NT2/D1 (cell line): ENCODE measurements around the gene GPRIN1.
A peak's percentile ranks its signal among the peaks of the same experiment; 100 is the strongest.

ENCODE experiments used
- DNase-seq: peaks from one replicate; pipeline ENCODE4 v3.0.0-alpha.2; 2011; ENCODE audit warnings: low read depth, low spot score
- H3K27me3 ChIP-seq: 2 replicates; pipeline ENCODE4 v1.6.0; 2011; ENCODE audit warnings: mild to moderate bottlenecking; ENCODE audit not compliant: insufficient read length, insufficient read depth
- H3K36me3 ChIP-seq: 2 replicates; pipeline ENCODE4 v1.6.1; 2011; ENCODE audit warnings: mild to moderate bottlenecking, low read length, mixed read lengths; ENCODE audit not compliant: insufficient read depth, insufficient read length
- H3K4me1 ChIP-seq: 2 replicates; pipeline ENCODE4 v1.5.1; 2011; ENCODE audit not compliant: insufficient read depth, insufficient read length
- H3K4me3 ChIP-seq: 2 replicates; pipeline ENCODE4 v1.5.1; 2011; ENCODE audit warnings: low read depth; ENCODE audit not compliant: insufficient read length
- H3K9ac ChIP-seq: 2 replicates; pipeline ENCODE4 v1.6.0; 2011; ENCODE audit warnings: low read depth; ENCODE audit not compliant: insufficient read length
- H3K9me3 ChIP-seq: 2 replicates; pipeline ENCODE4 v1.5.1; 2011; ENCODE audit warnings: mild to moderate bottlenecking, low read length; ENCODE audit not compliant: insufficient read depth
- SUZ12 ChIP-seq: IDR thresholded peaks from 2 replicates; pipeline ENCODE4 v1.6.1; 2011; ENCODE audit not compliant: insufficient read length, insufficient read depth; ENCODE audit errors: extremely low read depth
- YY1 ChIP-seq: IDR thresholded peaks from 2 replicates; pipeline ENCODE4 v1.6.1; 2011; ENCODE audit not compliant: insufficient read length, insufficient read depth
- ZNF274 ChIP-seq: IDR thresholded peaks from 2 replicates; pipeline ENCODE4 v1.6.1; 2011; ENCODE audit warnings: mild to moderate bottlenecking, low read depth, low read length

GPRIN1 gene

DNA sequence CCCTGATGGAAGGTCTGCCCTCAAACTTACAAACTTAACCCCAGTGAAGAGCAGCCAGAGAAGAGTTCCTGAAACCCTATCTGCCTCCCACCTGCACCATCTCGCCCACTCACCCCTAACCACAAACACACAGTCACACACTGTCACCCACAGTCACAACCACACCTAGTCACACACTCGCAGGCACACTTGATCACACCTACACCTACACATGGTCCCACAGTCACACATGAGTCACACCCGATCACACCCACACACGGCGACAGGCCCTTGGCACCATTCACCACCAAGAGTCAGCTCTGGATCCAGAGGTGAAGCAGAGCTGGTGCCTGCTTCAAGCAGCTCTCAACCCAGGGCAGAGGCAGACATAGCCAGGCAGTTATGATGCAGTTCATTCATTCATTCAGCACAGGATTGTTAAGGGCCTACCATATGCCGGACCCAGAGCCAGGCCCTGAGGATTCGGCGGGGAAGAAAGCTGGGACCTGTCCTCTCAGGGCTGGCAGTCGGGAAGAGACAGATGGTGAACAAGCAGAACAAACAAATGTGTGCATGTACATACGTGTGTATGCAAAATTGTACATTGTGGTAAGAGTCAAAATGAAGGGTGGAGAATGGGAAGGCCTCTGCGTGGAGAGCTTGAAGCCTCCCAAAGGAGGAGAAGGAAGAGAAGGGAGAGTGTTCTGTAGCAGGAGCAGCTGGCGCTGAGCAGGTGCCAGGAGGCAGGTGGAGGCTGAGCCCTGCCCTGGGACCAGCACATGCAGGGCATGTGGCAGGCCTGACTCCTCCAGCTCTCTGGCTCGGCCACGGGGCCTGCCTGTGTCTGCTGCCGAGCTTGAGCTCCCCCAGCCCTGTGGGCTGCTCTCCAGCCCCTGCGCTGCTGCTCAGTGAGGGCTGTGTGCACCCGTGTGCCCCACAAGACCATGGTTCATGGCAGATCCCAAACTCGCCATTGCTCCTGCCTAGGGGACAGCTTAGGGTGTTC is 43.7 kb upstream of the GPRIN1 start:
- DNase-seq, result no peak
- Histone ChIP-seq H3K27me3 (no peaks in the 10 kb centered on the region), H3K4me3 (no peak overlapping the region), H3K9me3 (no peaks in the 10 kb centered on the region), H3K36me3 (peaks cover 31% of the 10 kb centered on the region), H3K9ac (no peak overlapping the region), H3K4me1 (peaks cover 16% of the 10 kb centered on the region)
- no peak for TF ChIP-seq SUZ12
- no peak for TF ChIP-seq ZNF274

DNA sequence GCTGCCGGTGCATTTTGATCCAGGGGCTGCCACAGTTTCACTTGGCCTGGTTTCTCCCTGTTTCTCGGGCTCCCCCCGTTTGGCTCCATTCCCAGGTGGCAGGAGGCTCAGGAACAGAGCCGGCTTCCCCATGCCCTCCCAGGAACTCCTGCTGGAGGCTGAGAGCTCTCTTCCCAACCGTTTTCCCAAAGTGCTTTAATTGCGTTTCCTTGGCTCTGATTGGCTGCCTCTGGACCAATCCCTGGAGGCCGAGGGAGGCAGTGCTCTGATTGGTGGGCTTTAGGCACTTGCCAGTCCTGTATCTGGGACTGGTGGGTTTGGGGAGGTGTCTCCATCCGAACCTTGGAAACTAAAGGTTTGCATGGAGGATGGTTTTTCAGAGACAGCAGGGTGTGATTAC is 42.2 kb upstream of the GPRIN1 start:
- Histone ChIP-seq H3K27me3 (no peaks in the 10 kb centered on the region), H3K4me1 (peaks cover 18% of the 10 kb centered on the region), H3K9ac (no peak overlapping the region), H3K9me3 (no peaks in the 10 kb centered on the region), H3K4me3 (no peak overlapping the region), H3K36me3 (peaks cover 28% of the 10 kb centered on the region)
- TF ChIP-seq ZNF274 (no peak), YY1 (no peak), SUZ12 (no peak)
- no peak for DNase-seq

DNA sequence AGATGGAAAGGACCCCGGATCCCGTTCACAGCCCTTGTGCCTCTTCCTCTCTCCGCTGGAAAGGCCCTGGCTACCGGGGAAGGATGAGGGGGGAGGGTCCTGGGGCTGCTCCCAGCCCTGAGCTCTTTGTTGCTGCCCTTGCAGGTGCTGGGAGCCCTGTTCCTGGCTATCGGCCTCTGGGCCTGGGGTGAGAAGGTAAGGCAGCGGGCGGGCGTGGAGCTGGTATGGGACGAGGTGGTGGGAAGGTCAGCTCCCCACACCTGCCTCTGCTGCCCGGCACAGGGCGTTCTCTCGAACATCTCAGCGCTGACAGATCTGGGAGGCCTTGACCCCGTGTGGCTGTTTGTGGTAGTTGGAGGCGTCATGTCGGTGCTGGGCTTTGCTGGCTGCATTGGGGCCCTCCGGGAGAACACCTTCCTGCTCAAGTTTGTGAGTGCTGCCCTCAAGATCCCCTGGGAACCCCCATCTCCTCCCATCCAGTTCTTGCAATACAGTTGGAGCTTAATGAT is 41.6 kb upstream of the GPRIN1 start:
- no peaks in the 10 kb centered on the region for H3K27me3 ChIP-seq
- TF ChIP-seq ZNF274 (no peak), SUZ12 (no peak), YY1 (no peak)

DNA sequence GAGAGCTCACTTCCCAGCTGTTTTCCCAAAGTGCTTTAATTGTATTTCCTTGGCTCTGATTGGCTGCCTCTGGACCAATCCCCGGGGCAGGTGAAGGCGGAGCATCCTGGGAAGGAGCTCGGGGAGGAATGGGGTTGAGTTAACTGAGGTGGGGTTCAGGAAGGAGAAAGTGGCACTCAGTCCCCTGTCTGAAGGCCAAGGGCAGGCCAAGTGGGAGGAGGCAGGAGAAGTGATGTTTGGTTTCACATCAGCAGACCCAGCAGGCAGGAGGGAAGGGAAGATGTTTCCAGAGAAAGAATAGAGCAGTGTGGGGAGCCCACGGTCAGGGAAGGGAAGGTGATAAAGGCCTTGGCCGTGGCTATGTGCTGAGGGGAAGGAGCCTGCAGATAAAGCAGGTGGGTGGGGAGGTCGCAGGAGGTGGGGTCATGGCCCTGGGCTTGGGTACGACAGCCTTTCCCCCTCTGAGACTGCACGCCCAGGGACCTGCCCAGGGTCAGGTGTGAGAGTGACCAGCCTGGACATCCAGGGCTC is 40.5 kb upstream of the GPRIN1 start:
- Histone ChIP-seq H3K9ac (no peak overlapping the region), H3K27me3 (no peaks in the 10 kb centered on the region), H3K4me3 (no peak overlapping the region), H3K4me1 (peaks cover 25% of the 10 kb centered on the region), H3K36me3 (peaks cover 21% of the 10 kb centered on the region), H3K9me3 (no peaks in the 10 kb centered on the region)
- TF ChIP-seq ZNF274 (no peak), YY1 (no peak)
- DNase-seq, result no peak

More for the DNA sequence above, 41.6 kb upstream of the GPRIN1 start:
- DNase-seq, result no peak
- no peak overlapping the region for H3K9ac ChIP-seq
- H3K36me3 ChIP-seq, result peaks cover 22% of the 10 kb centered on the region
- H3K9me3 ChIP-seq, result no peaks in the 10 kb centered on the region
- H3K4me1 ChIP-seq, result peaks cover 22% of the 10 kb centered on the region
- no peak overlapping the region for H3K4me3 ChIP-seq

DNA sequence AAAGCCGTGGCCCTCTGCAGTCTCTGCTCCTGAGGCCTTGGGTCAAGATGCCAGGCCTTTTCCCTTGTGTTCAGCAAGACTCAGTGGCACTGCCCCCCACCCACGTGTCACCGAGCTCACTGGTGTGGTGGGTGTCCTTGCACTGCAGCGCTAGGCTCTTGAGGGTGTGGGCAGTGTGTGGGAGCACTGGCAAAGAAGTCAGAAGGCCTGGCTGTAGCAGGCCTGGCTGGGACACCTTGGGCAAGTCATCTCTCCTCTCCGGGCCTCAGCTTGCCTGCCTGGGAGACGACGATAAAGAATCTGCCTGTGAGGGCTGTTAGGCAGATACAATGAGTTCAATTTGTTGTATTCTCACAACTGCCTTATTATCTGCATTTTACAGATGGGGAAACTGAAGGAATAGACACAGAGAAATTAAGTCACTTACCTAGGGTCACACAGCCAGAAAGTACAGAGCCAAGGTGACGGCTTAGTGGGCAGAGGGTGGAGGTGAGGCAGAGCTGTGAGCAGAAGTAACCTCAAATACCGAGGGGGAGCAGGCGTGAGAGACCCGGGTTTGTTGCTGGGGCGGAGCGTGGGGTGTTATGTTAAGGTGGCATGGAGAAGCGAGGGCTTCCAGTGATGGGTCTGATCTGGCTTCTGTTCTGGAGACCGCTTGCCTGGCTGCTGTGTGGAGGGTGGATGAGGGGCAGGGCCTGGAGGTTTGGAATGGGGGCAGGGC is 38.7 kb upstream of the GPRIN1 start:
- peaks cover 14% of the 10 kb centered on the region for H3K36me3 ChIP-seq
- no peaks in the 10 kb centered on the region for H3K27me3 ChIP-seq
- H3K9me3 ChIP-seq, result no peaks in the 10 kb centered on the region
- H3K4me1 ChIP-seq, result peaks cover 32% of the 10 kb centered on the region
- TF ChIP-seq YY1, result no peak
- TF ChIP-seq ZNF274, result no peak
- TF ChIP-seq SUZ12, result no peak
- H3K9ac ChIP-seq, result peak overlapping the region; percentile 44
- no peak for DNase-seq
- peak overlapping the region; percentile 56 for H3K4me3 ChIP-seq

DNA sequence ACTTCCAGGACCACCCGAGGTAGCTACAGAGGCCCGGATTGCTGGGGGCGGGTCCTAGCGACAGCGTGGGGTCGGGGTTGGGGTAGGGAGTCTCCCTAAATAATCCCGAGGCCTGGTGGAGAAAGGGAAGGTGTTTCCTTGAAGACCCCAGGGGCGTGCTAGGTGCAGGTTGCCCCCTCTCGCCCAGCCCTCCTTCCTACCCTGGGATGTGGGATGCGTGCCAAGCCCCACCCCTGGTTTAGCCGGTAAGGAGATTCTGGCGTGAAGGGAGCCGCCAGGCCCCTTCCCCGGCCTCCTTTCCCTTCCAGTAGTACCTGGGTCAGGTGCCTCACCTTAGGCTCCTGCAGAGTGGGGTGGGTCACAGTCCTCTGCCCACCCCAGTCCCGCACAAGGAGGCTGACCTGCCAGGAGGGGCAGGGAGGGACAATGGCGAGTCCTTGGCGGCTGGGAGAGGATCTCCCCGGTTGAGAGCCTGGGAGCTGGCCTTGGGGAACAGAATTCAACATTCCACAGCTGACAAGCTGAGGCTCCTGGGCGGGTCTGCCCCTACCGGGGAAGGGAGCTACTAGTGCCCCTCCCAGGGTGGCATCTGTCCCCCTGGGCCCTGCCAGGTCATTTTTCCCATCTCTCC is 38.0 kb upstream of the GPRIN1 start:
- H3K9ac ChIP-seq, result peak overlapping the region; percentile 81
- H3K27me3 ChIP-seq, result no peaks in the 10 kb centered on the region
- peaks cover 9% of the 10 kb centered on the region for H3K36me3 ChIP-seq
- peak overlapping the region; percentile 56 for H3K4me3 ChIP-seq
- no peaks in the 10 kb centered on the region for H3K9me3 ChIP-seq
- H3K4me1 ChIP-seq, result peaks cover 34% of the 10 kb centered on the region
- no peak for DNase-seq
- no peak for TF ChIP-seq ZNF274
- TF ChIP-seq SUZ12, result no peak
- no peak for TF ChIP-seq YY1
